Mesodermal cell (in vitro differentiated cells): ENCODE results near the gene TNXB. TPM values are rescaled to one million over a fixed set of nuclear protein-coding genes. Genes with fewer than 3 reads are reported as not detected.

Source experiments
- H3K27ac ChIP-seq: 2 replicates; pipeline ENCODE4 v1.7.0; 2013; ENCODE audit warnings: mild to moderate bottlenecking, low read depth, low read length, moderate library complexity; ENCODE audit not compliant: severe bottlenecking
- H3K36me3 ChIP-seq: 2 replicates; pipeline ENCODE4 v1.7.1; 2013; ENCODE audit warnings: mild to moderate bottlenecking, low read length, moderate library complexity; ENCODE audit not compliant: control insufficient read depth, insufficient read depth
- H3K4me1 ChIP-seq: one replicate; pipeline ENCODE4 v1.7.1; 2013; ENCODE audit warnings: mild to moderate bottlenecking, low read length; ENCODE audit not compliant: insufficient read depth, control insufficient read depth, poor library complexity, severe bottlenecking
- H3K4me3 ChIP-seq: 2 replicates; pipeline ENCODE4 v1.7.0; 2013; ENCODE audit warnings: low read length, control low read depth, mild to moderate bottlenecking; ENCODE audit not compliant: insufficient read depth, poor library complexity, severe bottlenecking; ENCODE audit errors: extremely low read depth
- H3K9me3 ChIP-seq: 2 replicates; pipeline ENCODE4 v1.7.1; 2013; ENCODE audit warnings: mild to moderate bottlenecking, low read length, moderate library complexity; ENCODE audit not compliant: control insufficient read depth
- WGBS, 2 experiments: methylation state at CpG; one replicate each; pipeline ENCODE4 v1.1.5; 2013; ENCODE audit warnings: missing lambda C conversion rate in 2 of 2; ENCODE audit not compliant: insufficient coverage in 2 of 2; 5-methylcytosine and 5-hydroxymethylcytosine counted together
- polyA plus RNA-seq, 2 experiments: library from polyadenylated mRNA; stranded (reverse); fragments of 50-300 nt; gene quantifications; one replicate each; pipeline ENCODE4 v1.2.3, GENCODE V29; 2013

TNXB gene, protein sequence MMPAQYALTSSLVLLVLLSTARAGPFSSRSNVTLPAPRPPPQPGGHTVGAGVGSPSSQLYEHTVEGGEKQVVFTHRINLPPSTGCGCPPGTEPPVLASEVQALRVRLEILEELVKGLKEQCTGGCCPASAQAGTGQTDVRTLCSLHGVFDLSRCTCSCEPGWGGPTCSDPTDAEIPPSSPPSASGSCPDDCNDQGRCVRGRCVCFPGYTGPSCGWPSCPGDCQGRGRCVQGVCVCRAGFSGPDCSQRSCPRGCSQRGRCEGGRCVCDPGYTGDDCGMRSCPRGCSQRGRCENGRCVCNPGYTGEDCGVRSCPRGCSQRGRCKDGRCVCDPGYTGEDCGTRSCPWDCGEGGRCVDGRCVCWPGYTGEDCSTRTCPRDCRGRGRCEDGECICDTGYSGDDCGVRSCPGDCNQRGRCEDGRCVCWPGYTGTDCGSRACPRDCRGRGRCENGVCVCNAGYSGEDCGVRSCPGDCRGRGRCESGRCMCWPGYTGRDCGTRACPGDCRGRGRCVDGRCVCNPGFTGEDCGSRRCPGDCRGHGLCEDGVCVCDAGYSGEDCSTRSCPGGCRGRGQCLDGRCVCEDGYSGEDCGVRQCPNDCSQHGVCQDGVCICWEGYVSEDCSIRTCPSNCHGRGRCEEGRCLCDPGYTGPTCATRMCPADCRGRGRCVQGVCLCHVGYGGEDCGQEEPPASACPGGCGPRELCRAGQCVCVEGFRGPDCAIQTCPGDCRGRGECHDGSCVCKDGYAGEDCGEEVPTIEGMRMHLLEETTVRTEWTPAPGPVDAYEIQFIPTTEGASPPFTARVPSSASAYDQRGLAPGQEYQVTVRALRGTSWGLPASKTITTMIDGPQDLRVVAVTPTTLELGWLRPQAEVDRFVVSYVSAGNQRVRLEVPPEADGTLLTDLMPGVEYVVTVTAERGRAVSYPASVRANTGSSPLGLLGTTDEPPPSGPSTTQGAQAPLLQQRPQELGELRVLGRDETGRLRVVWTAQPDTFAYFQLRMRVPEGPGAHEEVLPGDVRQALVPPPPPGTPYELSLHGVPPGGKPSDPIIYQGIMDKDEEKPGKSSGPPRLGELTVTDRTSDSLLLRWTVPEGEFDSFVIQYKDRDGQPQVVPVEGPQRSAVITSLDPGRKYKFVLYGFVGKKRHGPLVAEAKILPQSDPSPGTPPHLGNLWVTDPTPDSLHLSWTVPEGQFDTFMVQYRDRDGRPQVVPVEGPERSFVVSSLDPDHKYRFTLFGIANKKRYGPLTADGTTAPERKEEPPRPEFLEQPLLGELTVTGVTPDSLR (N-terminal part only)
- polyA plus RNA-seq (2013, experiment 1 of 2): 6.4 TPM
- polyA plus RNA-seq (2013, experiment 2 of 2): 3.8 TPM

DNA sequence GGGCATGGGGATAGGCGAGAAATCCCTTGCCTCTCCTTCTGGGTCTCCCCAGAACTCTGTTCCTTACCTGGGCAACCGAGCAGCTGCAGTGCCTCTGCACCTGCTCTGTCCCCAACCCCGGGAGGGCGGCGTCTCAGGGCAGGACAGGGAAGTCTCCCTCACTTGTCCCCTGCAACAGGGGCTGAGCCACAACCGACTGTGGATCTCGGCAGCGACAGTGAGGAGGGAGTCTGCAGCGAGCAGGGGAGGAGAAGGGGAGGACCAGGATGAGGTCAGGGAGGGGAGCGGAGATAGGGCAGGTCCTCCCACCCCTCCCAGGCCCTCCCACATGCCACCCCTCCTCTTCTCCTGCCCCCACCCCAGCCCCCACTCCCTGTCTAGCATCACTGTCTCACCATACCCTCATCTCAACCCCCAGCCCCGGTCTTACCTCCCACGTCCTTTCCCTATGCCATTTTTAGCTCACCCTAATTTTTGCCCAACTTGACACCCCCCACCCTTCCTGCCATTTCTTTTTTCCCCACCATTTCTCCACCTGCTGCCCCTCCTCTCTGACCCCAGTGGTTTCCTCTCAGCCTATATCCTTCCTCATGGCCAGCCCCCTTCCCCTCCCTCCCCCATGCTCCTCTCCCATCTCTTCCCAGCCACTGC lies at the start of gene TNXB:
Gene TNXB, minus strand, starts transcription at position 225 of the 651 bp plus-strand sequence. CDS start 11,140 bp downstream, outside the sequence.
- Histone ChIP-seq H3K4me1 (peaks cover 14% of the 10 kb centered on the region), H3K36me3 (no peaks in the 10 kb centered on the region), H3K27ac (no peak within 1 kb of the TSS), H3K4me3 (no peak within 1 kb of the TSS), H3K9me3 (no peaks in the 10 kb centered on the region)
- 14% methylated on average over 2 of the region's 12 CpGs; no CpG with 5 or more reads in 1 of the 2 experiments for WGBS, 2 experiments

DNA sequence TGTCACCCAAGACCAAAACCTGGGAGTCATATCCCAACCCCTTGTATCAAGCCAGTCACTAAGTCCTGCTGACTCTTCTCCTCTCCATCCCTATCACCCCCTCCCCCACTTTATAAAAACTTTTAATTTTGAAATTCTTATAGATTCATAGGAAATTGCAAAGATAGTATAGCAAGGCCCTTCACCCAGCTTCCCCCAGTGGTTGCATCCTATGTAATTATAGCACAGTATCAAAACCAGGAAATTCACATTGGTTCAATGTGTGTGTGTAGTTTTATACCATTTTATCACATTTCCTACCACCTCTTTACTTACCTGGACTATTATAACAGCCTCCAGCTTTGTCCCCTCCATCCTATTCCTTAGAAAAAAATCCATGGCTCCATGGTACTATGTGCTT lies 48.9 kb upstream of the TNXB start:
- peaks cover 12% of the 10 kb centered on the region for H3K4me1 ChIP-seq
- H3K27ac ChIP-seq: no peak overlapping the region
- H3K9me3 ChIP-seq: no peaks in the 10 kb centered on the region
- no peak overlapping the region for H3K4me3 ChIP-seq
- H3K36me3 ChIP-seq: peaks cover 64% of the 10 kb centered on the region

GRCh38 chr6:32156891-32157290 lies 47.8 kb upstream of the TNXB start:
- Histone ChIP-seq H3K4me3 (no peak overlapping the region), H3K27ac (no peak overlapping the region), H3K4me1 (peaks cover 21% of the 10 kb centered on the region), H3K9me3 (no peaks in the 10 kb centered on the region), H3K36me3 (peaks cover 52% of the 10 kb centered on the region)
- 90 to 100% methylated on average over 2 to 4 of the region's 9 CpGs for WGBS, 2 experiments

- Histone ChIP-seq H3K36me3 (peaks cover 42% of the 10 kb centered on the region), H3K9me3 (no peaks in the 10 kb centered on the region), H3K4me3 (peak overlapping the region; percentile 95), H3K4me1 (peaks cover 22% of the 10 kb centered on the region), H3K27ac (peak overlapping the region; percentile 98)
- WGBS, 2 experiments: 16 to 22% methylated on average over 27 of the region's 34 CpGs
Measured at GRCh38 chr6:32154514-32155161, 45.5 kb upstream of the TNXB start.

- H3K36me3 ChIP-seq: peaks cover 37% of the 10 kb centered on the region
- peak within 1 kb of the TSS; percentile 95 for H3K4me3 ChIP-seq
- peaks cover 22% of the 10 kb centered on the region for H3K4me1 ChIP-seq
- H3K9me3 ChIP-seq: no peaks in the 10 kb centered on the region
- WGBS, 2 experiments: 0% methylated on average over 24 to 36 of the region's 52 CpGs
- H3K27ac ChIP-seq: peak within 1 kb of the TSS; percentile 98
Measured at GRCh38 chr6:32153564-32154513, 44.7 kb upstream of the TNXB start, which contains the start of gene PPT2. TSS of gene PPT2 (plus strand) at chr6:32154141. CDS start at chr6:32154595, 454 bp downstream.

DNA sequence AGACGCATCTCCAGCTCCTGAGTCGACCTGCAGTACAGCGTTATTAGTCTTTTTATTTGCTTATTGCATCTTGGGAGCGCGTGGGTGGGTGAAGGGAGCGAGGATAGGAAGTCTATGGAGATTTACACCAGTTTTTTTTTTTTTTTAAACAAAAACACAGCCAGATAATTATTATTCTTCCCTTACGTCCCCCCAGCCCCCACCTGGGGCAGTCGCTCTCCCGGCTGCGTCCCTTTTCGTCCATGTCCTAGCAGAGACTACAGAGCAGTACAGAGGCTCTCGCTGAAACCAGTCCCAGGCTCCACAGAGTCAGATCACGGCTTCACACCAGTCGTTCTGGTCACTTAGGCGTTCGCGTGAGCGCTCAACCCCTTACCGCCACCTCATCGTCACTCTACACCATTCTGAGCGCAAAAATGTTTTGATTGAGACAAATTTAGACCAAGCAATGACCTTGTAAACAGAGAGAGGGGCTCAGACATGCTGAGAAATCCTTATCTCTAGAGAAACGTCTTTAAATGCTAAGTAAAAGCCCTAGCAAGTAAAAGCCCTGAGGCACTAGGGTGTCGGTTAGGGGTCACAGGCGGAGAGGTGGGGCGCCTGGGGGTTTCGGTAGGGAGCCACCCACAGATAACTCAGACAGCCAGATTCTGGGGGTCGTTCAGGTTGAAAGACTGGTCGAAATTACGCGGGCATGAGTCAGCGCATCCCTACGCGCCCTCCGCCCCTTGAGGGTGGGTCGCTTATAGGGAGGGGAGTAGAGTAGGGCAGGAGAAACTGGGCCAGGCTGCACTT lies 43.8 kb upstream of the TNXB start:
- H3K9me3 ChIP-seq: no peaks in the 10 kb centered on the region
- peak overlapping the region; percentile 98 for H3K27ac ChIP-seq
- H3K36me3 ChIP-seq: peaks cover 28% of the 10 kb centered on the region
- 1 to 5% methylated on average over 14 to 30 of the region's 35 CpGs for WGBS, 2 experiments
- peaks cover 22% of the 10 kb centered on the region for H3K4me1 ChIP-seq
- peak overlapping the region; percentile 95 for H3K4me3 ChIP-seq

- Histone ChIP-seq H3K4me1 (peaks cover 22% of the 10 kb centered on the region), H3K4me3 (peak within 1 kb of the TSS; percentile 95), H3K36me3 (peaks cover 20% of the 10 kb centered on the region), H3K27ac (peak within 1 kb of the TSS; percentile 98), H3K9me3 (no peaks in the 10 kb centered on the region)
- 22 to 33% methylated on average over 1 to 3 of the region's 24 CpGs for WGBS, 2 experiments
Measured at GRCh38 chr6:32151863-32152768, 43.0 kb upstream of the TNXB start, which contains the start of gene PRRT1. TSS of gene PRRT1 (minus strand) at chr6:32151939. CDS start at chr6:32151827, 112 bp downstream.
